NCI-H1417 (cell line): Measurements from ENCODE around the gene UTF1.
"Not testable (repeated sequence)": the region's sequence is repeated elsewhere in the genome, so short reads cannot be mapped to it uniquely, and the experiment has no call there.

Experiments used
- DNase-seq, 3 experiments: peaks; one replicate each; lab custom pipeline; 2025; lab: John Stamatoyannopoulos, UW

Gene UTF1

DNA sequence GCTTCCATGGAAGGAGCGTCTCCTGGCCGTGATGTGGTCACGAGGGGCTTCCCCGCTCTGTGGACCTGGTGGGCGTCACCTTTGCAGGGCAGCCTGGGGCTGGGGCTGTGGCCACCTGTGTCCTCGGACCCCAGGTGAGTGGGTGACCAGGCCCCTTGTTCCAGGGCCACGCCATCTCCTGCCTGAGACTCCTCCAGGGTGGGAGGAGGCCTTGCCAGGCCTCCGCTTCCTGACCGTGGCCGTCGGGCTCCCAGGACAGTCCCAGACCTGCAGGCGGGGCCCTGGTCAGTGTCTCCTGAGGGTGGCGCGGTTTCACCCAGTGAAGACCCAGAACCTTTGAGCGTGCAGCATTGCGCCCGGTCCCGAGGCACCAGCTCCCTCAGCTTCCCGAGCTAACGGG is 20.4 kb upstream of the UTF1 start:
- DNase-seq: no peak

- DNase-seq: no peak
These were observed 19.4 kb upstream of the UTF1 start for GRCh38 chr10:133210398-133211140.

DNA sequence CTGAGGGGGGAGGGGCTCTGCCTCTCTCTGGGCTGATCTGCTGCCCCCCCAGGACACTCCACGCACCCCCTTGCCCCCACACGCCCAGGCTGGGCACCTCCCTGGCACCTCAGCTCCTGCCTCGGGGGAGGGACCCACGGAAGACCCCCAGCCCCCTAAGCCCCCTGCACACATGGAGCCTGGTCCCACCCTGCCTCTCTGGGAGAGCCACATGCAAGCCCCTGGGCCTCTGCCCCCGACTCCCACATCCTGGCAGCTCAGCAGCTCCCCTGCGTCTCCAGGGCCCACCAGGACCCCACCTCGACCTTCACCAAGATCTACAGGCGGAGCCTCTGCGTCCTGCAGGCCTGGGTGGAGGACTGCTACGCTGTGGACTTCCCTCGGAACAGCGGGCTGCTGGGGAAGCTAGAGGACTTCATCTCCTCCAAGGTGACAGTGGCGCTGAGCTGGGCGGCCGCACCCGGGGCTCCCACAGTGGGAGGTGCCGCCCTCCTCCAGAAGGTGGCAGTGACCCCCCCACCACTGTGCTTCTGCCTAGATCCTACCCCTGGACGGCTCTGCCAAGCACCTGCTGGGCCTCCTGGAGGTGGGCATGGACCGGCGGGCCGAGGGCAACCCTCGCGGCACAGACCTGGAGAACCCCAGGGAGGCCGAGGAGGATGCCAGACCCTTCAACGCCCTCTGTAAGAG is 18.7 kb upstream of the UTF1 start:
- DNase-seq: no peak

DNA sequence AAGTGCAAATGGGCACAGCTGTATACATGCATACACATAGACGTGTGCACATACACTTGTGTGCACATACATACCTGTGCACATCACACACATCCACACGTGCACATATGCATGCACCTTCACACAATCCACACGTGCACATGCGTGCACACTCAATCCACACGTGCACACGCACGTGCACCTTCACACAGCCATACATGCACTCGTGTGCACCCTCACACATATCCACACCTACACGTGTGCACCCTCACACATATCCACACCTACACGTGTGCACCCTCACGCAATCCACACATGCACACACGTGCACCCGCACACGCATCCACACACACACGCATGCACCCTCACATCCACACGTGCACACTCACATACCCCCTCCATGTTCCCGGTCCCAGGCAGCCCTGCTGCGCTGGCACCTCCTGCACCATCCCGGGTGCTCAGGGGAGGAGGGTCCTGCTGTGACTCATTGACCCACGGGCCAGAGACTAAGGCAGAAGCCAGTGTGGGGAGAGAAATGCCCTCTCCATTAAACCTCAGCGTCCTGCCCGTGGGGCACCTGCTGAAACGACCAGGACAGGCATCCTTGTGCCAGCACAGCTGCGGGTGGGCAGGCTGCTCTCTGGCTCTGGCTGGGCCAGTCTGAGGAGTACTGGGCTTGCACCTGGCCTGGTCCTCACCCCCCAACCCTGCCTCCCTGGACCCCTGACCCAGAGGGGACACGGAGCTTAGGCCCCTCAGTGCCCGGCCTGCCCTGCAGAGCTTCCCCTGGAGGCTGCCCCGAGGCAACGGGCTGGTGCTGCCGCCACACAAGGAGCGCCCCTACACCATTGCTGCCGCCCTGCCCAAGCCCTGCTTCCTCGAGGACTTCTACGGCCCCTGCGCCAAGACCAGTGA is 17.8 kb upstream of the UTF1 start:
- DNase-seq: no peak

DNA sequence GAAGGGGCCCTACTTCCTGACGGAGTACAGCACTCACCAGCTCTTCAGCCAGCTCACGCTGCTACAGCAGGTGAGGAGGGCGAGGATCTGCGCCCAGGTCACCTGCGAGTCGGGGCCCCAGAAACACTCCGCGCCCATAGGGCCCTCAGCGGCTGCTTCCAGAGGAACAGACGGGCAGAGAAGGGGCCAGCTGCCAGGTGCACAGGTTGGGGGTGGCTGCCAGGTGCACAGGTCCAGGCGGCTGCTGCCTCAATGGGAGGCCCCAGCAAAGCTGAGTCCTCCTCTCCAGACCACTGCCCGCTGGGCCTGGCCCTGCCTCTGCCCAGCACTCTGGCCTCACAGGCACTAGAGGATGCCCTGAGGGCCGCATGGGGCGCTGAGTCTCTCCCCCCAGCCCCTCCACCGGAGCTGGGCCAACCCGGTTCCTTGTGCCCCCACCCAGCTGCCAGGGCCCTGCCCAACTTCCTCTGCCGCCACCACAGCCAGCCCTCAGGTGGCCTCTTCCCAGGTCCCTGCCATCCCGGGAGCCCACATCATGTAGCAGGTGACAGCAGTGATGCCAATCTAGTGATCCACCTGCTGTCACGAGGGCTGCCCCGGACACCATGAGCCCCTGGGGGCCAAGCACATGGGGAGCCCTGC is 17.0 kb upstream of the UTF1 start:
- DNase-seq: peak in 2 of 3 experiments; percentile 4 to 13

- DNase-seq: no peak
These were observed 16.2 kb upstream of the UTF1 start for GRCh38 chr10:133213641-133214467.

- no peak for DNase-seq
These were observed 15.3 kb upstream of the UTF1 start for GRCh38 chr10:133214468-133215410.

GRCh38 chr10:133215586-133215985 is 14.4 kb upstream of the UTF1 start:
- no peak for DNase-seq

- DNase-seq: no peak
These were observed 13.2 kb upstream of the UTF1 start for GRCh38 chr10:133216776-133217175.

DNA sequence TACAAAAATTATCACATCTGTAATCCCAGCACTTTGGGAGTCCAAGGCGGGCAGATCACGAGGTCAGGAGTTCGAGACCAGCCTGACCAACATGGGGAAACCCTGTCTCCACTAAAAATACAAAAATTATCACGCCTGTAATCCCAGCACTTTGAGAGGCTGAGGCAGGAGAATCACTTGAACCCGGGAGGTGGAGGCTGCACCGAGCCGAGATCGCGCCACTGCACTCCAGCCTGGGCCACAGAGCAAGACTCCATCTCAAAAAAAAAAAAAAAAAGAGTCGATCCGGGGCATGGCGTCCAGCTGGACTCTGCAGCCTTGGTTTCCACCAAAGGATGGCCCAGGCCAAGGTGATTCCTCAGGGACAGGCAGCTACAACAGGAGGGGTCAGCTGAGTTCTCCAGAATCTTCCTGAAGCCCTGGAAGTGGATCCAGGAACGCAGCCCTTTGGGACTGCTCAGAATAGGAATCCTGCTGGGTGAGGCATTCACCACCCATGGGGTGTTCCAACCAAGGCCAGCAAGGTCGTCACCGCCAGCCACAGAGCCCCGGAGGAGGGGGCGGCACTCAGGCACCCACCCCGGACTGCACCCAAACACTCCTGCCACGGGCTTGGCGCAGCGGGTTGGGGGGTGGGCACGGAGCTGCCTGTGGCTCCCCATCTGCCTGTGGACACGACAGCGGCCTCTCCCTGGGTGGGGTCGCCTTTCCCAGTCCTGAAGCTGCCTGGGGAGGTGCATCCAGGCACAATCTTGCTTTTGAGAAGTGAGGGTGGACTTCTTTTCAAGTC is 12.0 kb upstream of the UTF1 start:
- DNase-seq: no peak

GRCh38 chr10:133218891-133219290 is 11.1 kb upstream of the UTF1 start:
- DNase-seq: no peak

GRCh38 chr10:133219782-133220181 is 10.2 kb upstream of the UTF1 start:
- no peak for DNase-seq

DNA sequence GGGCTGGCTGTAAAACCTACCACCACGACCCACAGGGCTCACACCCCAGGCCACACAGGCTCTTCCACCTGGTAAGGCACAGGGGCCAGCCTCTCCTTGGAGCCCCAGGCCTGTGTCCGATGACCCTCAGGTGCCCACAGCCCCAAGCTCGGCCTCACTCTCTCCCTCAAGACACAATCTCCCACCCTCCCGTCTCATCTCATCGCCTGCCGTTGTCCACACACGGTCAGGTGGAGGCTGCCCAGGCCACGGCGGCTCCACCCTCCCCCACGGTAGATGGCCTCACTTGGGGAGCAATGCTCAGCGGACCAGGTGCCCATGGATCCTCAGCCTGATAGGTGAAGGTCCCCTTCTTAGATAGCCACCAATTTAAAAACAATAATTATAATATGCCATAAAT is 8.7 kb upstream of the UTF1 start:
- no peak for DNase-seq

DNA sequence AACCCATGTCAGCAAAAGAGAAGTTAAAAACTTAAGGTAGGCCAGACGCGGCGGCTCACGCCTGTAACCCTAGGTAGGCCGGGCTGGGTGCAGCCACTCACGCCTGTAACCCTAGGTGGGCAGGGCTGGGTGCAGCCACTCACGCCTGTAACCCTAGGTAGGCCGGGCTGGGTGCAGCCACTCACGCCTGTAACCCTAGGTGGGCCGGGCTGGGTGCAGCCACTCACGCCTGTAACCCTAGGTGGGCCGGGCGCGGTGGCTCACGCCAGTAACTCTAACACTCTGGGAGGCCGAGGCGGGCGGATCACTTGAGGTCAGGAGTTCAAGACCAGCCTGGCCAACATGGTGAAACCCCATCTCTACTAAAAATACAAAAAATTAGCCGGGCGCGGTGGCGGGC is 8.3 kb upstream of the UTF1 start:
- DNase-seq: not testable (repeated sequence)

- DNase-seq: no peak
These were observed 5.9 kb upstream of the UTF1 start for GRCh38 chr10:133224076-133224475.

GRCh38 chr10:133224756-133225372 is 5.2 kb upstream of the UTF1 start:
- no peak for DNase-seq

GRCh38 chr10:133225707-133226191 is 4.3 kb upstream of the UTF1 start:
- no peak for DNase-seq

DNA sequence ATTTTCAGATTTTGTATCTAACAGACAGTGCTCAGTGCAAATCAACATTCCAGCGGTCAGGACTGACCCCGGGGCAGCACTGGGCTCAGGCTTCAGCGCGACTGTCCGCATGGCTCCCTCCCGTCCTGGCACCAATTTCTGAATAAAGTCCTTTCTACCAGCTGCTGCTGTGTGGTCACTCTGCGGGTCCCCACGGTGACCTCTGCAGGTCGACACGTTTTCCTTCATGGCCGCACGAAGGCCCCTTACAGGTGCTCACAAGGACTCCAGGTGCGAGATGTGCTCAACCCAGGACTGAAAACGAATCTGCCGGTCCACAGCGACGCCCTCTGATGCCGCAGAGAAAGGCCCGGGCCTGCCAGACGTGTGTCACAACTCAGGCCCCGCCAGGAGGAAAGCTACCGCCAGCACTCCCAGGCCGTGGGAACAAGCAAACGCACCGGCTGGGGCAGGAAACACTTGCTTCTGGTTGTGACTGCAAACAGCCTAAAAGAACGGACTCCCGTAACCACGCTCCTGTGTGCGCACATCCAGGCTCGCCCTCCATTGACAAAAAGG is 3.7 kb upstream of the UTF1 start:
- DNase-seq: no peak
